Hematopoietic multipotent progenitor cell (in vitro differentiated cells): ENCODE results near the gene PRPF19. TPM values are rescaled to one million over a fixed set of nuclear protein-coding genes. Genes with fewer than 3 reads are reported as not detected.

Experiments
- DNase-seq, 3 donors: peaks; one replicate each; pipeline ENCODE4 v3.0.0-alpha.2; 2011 to 2015; ENCODE audit warnings: low read depth in 2 of 3, low spot score in 2 of 3
- total RNA-seq: library from RNA; depleted of rRNA; stranded (reverse); fragments of >200 nt; gene quantifications from one replicate; pipeline ENCODE4 v1.2.3, GENCODE V29; 2012

Gene PRPF19
- total RNA-seq, 1 donor: 132 TPM

GRCh38 chr11:60862171-60862570 lies 44.2 kb downstream of the PRPF19 start:
- no peak for DNase-seq

GRCh38 chr11:60860943-60861342 lies 45.4 kb downstream of the PRPF19 start:
- DNase-seq: no peak

- no peak for DNase-seq
These were observed 46.7 kb downstream of the PRPF19 start for GRCh38 chr11:60859616-60860250.

GRCh38 chr11:60858731-60859464 lies 47.5 kb downstream of the PRPF19 start:
- DNase-seq: peak in 1 of 3 donors; percentile 41

GRCh38 chr11:60858236-60858635 lies 48.1 kb downstream of the PRPF19 start:
- no peak for DNase-seq

GRCh38 chr11:60857378-60858232 lies 48.8 kb downstream of the PRPF19 start:
- no peak for DNase-seq

- peak in 1 of 3 donors; percentile 47 for DNase-seq
These were observed 50.4 kb downstream of the PRPF19 start, which contains the start of gene PTGDR2 for GRCh38 chr11:60855726-60856633. TSS of gene PTGDR2 (minus strand) at chr11:60855950. CDS start at chr11:60853722, 2,228 bp downstream.

- no peak for DNase-seq
These were observed 51.3 kb downstream of the PRPF19 start for GRCh38 chr11:60854847-60855725.

GRCh38 chr11:60854140-60854846 lies 52.1 kb downstream of the PRPF19 start:
- DNase-seq: peak in 1 of 3 donors; percentile 59

GRCh38 chr11:60852982-60853950 lies 53.1 kb downstream of the PRPF19 start:
- DNase-seq: no peak

GRCh38 chr11:60852117-60852981 lies 54.0 kb downstream of the PRPF19 start:
- DNase-seq: no peak

- no peak for DNase-seq
These were observed 54.9 kb downstream of the PRPF19 start for GRCh38 chr11:60851327-60852104.

- DNase-seq: no peak
These were observed 56.5 kb downstream of the PRPF19 start for GRCh38 chr11:60849641-60850520.

GRCh38 chr11:60848714-60849151 lies 57.7 kb downstream of the PRPF19 start:
- no peak for DNase-seq

GRCh38 chr11:60847896-60848295 lies 58.5 kb downstream of the PRPF19 start:
- DNase-seq: no peak
